Cerebellar cortex (tissue), 1 donor: Measurements from ENCODE around the gene ADGRG1.
A peak's percentile ranks its signal among the peaks of the same experiment; 100 is the strongest.
"Not testable (repeated sequence)": the region's sequence is repeated elsewhere in the genome, so short reads cannot be mapped to it uniquely, and the experiment has no call there.

Source experiments
- DNase-seq: peaks from one replicate; pipeline ENCODE4 v3.0.0-alpha.2; 2015; ENCODE audit warnings: low spot score

Gene ADGRG1

GRCh38 chr16:57628008-57628781 is at the start of gene ADGRG1:
Gene ADGRG1 (plus strand): TSS chr16:57628630. CDS start chr16:57650288, 21,658 bp downstream.
- peak; percentile 38 for DNase-seq

DNA sequence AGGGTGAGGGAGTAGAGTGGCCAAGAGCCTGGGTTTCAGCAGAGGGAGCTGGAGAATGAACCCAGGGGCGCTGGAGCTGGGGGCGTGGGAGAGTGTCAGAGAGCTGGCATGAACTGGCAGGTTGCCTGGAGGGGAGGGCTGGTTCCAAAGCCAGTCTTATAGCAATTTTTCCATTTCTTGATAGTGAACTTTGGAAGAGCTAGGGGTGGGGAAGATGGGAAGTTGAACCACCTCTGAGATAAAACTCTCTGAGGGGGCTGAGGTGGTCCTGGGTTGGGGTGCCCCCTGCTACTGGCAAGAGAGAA is 49.1 kb upstream of the ADGRG1 start:
- DNase-seq, result no peak

DNA sequence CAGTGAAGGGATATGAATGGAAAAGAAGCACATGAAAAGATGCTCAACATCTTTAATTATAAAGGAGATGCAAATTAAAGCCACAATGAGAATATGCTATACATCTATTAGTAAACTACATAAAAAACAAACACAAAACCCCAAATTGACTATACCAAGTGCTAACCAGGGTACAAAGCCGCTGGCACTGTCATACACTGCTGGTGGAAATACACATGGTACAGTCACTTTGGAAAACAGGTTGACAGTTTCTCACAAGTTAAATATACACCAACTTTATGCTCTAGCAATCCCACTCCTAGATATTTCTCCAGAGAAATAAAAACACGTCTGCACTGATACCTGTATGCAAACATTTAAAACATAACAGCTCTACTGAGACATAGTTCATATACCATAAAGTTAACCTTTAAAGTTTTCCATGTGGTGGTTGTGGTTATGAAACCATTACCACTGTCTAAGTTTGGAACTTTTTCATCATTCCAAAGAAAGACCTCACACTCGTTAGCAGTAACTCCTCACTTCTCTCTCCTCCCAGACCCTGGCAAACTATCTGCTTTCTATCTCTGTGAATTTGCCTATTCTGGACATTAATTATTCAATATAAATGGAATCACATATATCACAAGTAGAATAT is 43.3 kb upstream of the ADGRG1 start:
- no peak for DNase-seq

DNA sequence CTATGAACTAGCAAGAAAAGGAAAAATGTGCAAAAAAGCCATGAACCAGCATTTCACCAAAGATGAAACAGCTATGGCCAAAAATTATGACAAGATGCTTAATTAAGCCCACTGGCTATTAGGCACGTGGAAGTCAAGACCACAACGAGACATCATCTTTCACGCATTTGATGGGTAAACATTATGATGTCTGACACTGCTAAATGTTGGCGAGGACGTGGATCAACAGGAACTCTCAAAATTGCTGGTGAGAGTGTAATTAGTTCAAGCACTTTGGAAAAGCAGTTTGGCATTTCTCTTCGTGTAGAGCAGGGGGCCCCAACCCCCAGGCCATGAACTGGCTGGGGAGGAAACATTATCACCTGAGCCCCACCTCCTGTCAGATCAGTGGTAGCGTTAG is 39.6 kb upstream of the ADGRG1 start:
- no peak for DNase-seq

GRCh38 chr16:57589374-57589773 is 39.1 kb upstream of the ADGRG1 start:
- DNase-seq, result no peak

DNA sequence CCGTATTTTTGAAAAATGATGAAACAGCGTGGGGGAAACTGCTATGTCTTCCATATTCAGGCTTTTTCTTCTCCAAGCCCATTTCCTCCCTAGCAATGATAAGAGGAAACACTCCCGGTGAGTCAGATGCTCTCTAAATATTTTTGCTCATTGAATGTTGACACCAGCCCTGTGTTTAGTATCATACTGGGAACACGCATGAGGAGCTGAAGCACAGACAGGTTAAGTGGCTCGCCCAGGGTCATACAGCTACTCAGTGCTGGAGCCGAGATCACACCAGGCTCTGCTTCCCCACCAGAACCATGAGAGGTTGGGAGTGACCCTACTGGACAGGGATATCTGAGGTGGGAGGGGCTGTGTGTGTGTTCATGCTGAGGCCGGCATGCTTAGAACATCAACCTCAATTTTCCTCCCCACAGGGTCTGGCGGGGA is 37.8 kb upstream of the ADGRG1 start:
- no peak for DNase-seq

- DNase-seq, result peak; percentile 69
Observed at GRCh38 chr16:57591086-57591869, 37.2 kb upstream of the ADGRG1 start.

- DNase-seq, result no peak
Observed at GRCh38 chr16:57591870-57592485, 36.5 kb upstream of the ADGRG1 start.

- no peak for DNase-seq
Observed at GRCh38 chr16:57592591-57593003, 35.8 kb upstream of the ADGRG1 start.

GRCh38 chr16:57593021-57593420 is 35.4 kb upstream of the ADGRG1 start:
- no peak for DNase-seq

DNA sequence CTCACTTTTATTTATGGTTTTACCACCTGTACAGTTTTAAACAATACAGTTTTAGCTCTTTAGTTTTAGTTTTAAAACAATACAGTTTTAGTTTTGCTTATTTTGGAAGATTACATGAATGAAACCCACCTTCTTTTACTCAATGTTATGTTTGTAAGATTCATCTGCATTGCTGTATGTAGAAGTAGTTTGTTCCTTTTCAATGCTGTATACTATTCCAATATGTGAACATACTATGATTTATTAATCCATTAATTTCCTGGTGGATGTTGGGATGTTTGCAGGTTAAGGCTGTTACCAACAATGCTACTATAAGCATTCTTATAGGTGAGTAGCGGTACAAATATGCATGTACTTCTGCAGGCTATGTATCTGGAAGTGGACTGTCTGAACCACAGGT is 34.4 kb upstream of the ADGRG1 start:
- DNase-seq, result no peak

- DNase-seq, result no peak
Observed at GRCh38 chr16:57594531-57595031, 33.8 kb upstream of the ADGRG1 start.

GRCh38 chr16:57596234-57596633 is 32.2 kb upstream of the ADGRG1 start:
- DNase-seq, result not testable (repeated sequence)

- DNase-seq, result no peak
Observed at GRCh38 chr16:57598437-57598836, 30.0 kb upstream of the ADGRG1 start.

DNA sequence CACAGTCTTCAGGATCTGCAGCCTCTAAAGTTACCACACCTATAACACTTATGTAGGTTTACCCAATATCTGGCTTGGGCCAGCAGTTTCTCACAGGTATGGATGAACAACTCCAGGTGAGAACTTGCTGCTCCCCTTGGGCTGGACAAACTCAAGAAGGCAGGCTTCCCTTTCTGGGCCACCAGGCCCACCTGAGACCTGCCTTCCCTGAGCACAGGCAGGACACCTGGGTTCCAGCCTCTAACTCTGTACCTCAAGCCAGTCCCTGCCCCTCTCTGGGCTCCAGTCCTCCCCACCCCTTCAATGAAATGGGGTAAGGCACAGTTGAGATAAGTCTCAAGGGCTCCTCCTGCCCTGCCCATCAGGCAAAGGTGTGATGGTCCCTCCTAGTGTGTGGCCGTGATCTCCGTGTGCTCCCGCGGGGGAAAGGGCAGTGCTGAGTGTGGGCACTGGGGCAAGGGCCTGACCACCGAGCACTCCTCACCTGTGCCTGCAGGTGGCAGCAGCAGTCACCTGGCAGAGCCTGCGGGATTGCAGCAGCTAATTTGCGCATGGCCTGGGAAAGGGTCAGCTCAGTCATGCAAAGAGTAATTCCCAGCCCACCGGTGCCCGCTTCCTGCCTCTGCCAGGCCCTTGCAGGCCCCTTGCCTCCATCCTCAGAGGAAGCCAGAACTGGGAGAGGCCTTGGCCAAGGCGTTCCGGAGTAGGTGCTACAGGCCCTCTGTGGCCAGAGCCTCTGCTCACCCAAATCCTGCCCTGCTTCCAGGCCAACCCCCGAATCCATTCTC is 28.2 kb upstream of the ADGRG1 start:
- DNase-seq, result peak; percentile 46

DNA sequence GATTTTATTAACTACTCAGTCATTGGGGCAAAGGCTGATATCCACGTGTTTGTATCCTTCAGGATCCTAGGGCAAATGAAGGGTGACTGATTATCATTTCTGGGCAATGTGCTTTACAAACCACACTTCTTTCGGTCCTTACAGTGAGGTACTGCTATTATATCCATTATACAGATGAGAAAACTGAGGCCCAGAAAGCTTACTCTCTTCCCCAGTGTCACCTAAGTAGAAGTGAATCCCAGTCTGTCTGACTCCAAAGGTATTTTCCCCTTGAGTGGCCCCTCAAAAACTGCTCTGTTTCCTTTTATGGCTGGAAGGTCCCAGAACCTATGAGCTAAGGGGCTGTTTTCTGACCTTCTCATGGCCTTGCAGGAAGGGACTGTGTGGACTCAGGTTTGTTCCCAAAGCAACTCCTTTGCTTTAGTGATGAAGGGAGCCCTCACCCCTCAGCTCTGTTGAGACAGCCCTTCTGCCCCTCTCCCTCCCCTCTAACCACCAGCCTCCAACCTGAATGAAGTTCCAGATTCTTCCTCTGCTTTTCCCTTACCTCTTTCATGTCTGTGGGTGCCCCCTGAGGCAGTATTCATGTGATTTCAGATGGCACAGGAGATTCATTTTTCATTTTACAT is 27.4 kb upstream of the ADGRG1 start:
- DNase-seq, result no peak

- DNase-seq, result no peak
Observed at GRCh38 chr16:57601801-57602478, 26.5 kb upstream of the ADGRG1 start.

DNA sequence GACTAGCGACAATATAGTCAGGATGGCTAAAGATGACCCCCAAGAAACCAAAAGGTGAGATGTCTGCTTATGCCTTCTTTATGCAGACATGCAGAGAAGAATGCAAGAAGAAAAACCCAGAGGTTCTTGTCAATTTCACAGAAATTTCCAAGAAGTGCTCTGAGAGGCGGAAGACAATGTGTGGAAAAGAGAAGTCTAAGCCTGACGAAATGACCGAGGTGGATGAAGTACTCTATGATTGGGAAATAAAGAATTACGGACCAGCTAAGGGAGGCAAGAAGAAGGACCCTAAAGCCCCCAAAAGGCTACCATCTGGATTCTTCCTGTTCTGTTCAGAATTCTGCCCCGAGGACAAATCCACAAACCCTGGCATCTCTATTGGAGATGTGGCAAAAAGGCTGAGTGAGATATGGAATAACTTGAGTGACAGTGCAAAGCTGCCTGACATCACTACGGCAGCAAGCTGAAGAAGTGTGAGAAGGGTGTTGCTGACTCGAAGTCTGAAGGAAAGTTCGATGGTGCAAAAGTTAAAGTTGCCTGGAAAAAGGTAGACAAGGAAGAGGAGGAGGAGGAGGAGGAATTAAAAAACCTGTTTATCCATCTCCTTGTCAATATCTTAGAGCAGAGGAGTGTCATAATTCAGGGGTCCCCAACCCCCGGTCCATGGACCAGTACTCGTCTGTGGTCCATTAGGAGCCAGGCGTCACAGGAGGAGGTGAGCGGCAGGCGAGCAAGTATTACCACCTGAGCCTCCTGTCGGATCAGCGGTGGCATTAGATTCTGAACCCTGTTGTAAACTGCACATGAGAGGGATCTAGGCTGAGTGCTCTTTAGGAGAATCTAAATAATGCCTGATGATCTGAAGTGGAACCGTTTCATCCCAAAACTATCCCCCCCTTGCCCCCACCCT is 25.1 kb upstream of the ADGRG1 start:
- no peak for DNase-seq

- DNase-seq, result no peak
Observed at GRCh38 chr16:57604177-57604576, 24.3 kb upstream of the ADGRG1 start.
